ENCODE data around the gene RAVER1. TPM values are rescaled to one million over a fixed set of nuclear protein-coding genes. Genes with fewer than 3 reads are reported as not detected.

RAVER1 gene
- total RNA-seq, 1 donor from 2014 or later = 13.3 TPM

GRCh38 chr19:10268071-10268470 is 65.3 kb downstream of the RAVER1 start:
- DNase-seq = peak; percentile 77

GRCh38 chr19:10266706-10267105 is 66.6 kb downstream of the RAVER1 start:
- no peak for DNase-seq

Other genes with a start within 250 kb of the RAVER1 start
- 29.4 and 31.6 TPM in 2 replicates for gene SHFL, start 247.2 kb downstream of the RAVER1 start, total RNA-seq
- 0.28 and 0.68 TPM in 2 replicates for gene ANGPTL6, start 230.9 kb downstream of the RAVER1 start, total RNA-seq
- 23.4 and 25.4 TPM in 2 replicates for gene PPAN, start 227.2 kb downstream of the RAVER1 start, total RNA-seq
- 2.6 and 4.6 TPM in 2 replicates for gene P2RY11, start 221.8 kb downstream of the RAVER1 start, total RNA-seq
- gene EIF3G, start 213.6 kb downstream of the RAVER1 start, total RNA-seq = 307 and 366 TPM in 2 replicates
- gene DNMT1, start 138.6 kb downstream of the RAVER1 start, total RNA-seq = 37.9 and 67.9 TPM in 2 replicates
- gene S1PR2, start 102.2 kb downstream of the RAVER1 start, total RNA-seq = 0.70 and 0.85 TPM in 2 replicates
- 19.9 and 44.6 TPM in 2 replicates for gene MRPL4, start 81.3 kb downstream of the RAVER1 start, total RNA-seq
- 21.3 and 59.7 TPM in 2 replicates for gene ICAM1, start 62.4 kb downstream of the RAVER1 start, total RNA-seq
- 0.79 and 0.85 TPM in 2 replicates for gene ICAM4, start 46.6 kb downstream of the RAVER1 start, total RNA-seq
- 0.09 and 0.17 TPM in 2 replicates for gene ICAM5, start 43.6 kb downstream of the RAVER1 start, total RNA-seq
- gene ZGLP1, start 23.7 kb downstream of the RAVER1 start, total RNA-seq = 0.47 and 1.4 TPM in 2 replicates
- gene FDX2, start 17.5 kb downstream of the RAVER1 start, total RNA-seq = 18.7 and 25.4 TPM in 2 replicates
- 7.2 and 9.4 TPM in 2 replicates for gene ICAM3, start 6.1 kb upstream of the RAVER1 start, total RNA-seq
- 95.6 and 110 TPM in 2 replicates for gene TYK2, start 47.0 kb upstream of the RAVER1 start, total RNA-seq
- 367 and 370 TPM in 2 replicates for gene CDC37, start 70.0 kb upstream of the RAVER1 start, total RNA-seq
- gene PDE4A, start 87.0 kb upstream of the RAVER1 start, total RNA-seq = 2.2 and 5.3 TPM in 2 replicates
- gene KEAP1, start 169.8 kb upstream of the RAVER1 start, total RNA-seq = 125 and 147 TPM in 2 replicates
- under 0.01 TPM in 1 of 2 replicates, not detected in the other for gene S1PR5, start 183.9 kb upstream of the RAVER1 start, total RNA-seq
- 9.5 and 12.6 TPM in 2 replicates for gene ATG4D, start 210.4 kb upstream of the RAVER1 start, total RNA-seq
- 8.6 and 11.2 TPM in 2 replicates for gene KRI1, start 232.5 kb upstream of the RAVER1 start, total RNA-seq
- 4.6 and 7.6 TPM in 2 replicates for gene CDKN2D, start 235.4 kb upstream of the RAVER1 start, total RNA-seq